T-helper 22 cell (primary cell): ENCODE measurements around the gene SLC6A8.
"Not testable (repeated sequence)": the region's sequence is repeated elsewhere in the genome, so short reads cannot be mapped to it uniquely, and the experiment has no call there.

ENCODE experiments used
- DNase-seq: peaks from one replicate; pipeline ENCODE4 v3.0.0-alpha.2; 2020; ENCODE audit warnings: low read depth

Gene SLC6A8

DNA sequence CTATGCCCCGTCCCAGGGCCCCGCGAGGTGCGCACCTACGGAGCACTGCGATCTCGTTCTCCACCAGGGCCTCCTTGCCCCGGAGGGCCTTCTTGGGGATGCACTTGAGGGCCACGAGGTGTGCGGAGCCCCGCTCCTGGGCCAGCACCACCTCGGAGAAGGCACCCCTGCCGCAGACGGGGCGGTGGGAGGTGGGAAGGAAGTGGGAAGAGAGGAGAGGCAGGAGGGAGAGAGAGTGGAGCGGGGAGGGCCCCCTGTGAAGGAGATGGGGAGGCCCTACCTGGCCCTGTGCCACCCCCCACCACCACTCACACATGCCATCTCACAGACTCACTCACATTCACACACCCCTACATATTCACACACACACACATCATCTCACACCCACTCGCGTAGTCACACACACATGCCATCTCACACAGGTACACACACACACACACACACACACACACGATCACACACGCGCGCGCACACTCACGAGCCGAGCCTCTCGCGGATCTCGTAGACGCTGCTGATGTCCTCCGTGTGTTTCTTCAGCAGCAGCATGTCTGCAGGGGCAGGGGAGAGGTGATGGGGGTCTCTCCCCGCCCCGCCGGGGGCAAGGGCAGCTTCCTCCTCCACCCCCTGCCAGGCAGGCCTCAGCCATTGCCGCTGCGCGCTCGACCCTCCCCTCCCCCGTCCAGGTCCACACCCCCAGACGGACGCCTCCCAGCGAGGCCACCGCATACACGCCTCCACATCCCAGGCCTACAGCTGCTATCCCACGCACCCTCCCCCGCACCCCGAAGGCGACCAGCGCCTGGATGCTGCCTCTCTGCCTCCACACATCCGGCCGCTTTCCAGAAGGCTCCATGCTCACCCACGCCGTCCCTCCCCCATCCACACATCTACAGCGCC is 14.9 kb upstream of the SLC6A8 start:
- no peak for DNase-seq

DNA sequence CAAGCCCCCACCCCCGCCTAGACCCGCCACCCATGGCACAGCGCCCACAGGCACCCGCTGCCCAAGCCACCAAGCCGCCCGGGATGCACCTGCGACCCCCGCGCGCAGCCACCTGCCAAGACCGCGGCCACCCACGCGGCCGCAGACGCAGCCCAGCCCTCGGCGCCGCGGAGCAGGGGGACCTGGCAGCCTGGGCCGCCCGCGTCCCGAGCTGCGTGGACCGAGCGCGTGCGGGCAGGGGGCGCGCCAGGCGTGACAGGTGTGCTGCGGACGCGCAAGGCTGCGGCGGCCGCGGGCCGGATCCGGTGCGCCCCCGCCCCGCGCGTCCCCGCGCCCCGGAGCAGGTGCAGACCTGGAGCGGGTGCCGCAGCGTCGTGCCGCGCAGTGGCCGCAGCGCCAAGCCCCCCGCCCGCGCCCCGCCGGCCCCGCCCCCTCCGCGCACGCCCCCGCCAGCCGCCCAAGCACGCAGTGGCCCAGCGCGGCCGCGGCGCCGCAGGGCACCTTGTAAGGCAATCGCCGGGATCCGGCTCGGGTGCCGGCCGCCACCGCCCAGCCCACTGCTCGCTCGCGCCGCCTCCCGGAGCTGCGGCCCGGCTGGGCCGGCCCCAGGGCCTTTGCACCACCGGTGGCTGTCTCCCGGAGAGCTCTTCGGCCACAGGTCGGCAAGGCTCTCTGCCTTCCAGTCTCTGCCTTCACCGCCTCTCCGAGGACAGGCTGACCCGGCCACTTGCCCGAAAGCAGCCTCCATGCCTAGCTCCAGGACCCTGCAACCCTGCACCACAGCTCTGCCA is 14.1 kb upstream of the SLC6A8 start, which contains the start of gene PNCK:
PNCK (minus strand) TSS at position 386 of the 791 bp plus-strand sequence. CDS start 737 bp downstream, outside the sequence.
- DNase-seq: no peak

DNA sequence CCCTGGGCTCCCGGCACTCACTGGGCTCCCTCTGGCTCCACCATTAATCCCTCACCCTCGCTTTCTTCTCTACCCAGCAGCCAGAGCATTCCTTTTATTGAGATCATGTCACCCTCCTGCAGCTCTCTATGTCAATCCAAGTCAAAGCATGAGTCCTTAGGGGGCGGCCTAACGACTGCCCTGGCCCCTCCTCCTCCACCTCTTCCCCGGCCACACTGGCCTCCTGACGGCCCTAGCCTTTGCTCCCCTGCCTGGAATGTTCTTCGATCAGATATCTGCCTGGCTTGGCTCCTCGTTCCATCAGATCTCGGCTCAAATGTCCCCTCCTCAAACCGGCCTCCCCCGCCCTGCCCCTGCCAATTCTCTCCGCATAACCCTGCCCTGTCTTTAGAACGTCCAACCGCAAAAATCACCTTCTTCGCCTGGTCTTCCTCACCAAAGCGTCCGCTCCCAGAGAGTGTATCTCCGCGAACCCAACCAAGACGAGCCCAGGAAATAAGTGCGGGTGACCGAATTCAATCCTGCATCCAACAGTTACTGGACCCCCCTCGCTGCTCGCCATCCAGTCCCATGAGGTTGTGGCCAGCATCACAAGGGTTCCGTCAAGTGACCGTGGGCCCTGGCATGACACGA is 13.4 kb upstream of the SLC6A8 start:
- DNase-seq: no peak

DNA sequence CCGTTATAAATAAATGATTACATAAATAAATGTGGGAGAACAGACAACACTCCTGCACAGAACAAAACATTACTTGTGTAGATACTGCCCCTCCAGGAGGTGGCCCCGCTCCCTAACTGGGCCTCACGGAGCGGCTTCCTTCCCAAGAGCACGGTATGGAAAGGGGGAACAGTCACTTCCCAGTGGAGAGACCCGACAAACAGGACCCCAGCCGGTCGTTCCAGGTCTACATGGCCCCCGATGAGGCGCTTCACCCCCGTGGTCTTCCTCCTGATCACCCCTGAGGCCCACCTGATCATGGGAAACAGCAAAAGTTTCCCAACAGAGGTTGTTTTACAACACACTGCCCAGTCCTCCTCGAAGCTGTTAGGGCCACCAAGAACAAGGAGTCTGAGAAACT is 6.6 kb upstream of the SLC6A8 start:
- DNase-seq: no peak

DNA sequence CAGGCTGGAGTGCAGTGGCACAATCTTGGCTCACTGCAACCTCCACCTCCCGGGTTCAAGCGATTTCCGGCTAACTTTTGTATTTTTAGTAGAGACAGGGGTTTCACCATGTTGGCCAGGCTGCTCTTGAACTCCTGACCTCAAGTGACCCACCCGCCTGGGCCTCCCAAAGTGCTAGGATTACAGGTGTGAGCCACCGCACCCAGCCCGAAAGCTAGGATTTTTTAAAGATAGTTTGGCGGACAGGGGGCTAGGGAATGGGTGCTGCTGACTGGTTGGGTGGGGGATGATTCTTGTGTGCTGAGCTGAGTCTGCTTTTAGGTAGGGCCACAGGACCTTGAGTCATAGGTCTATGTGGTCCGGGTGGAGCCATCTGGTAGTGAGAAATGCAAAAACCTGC is 4.2 kb upstream of the SLC6A8 start:
- DNase-seq: not testable (repeated sequence)

DNA sequence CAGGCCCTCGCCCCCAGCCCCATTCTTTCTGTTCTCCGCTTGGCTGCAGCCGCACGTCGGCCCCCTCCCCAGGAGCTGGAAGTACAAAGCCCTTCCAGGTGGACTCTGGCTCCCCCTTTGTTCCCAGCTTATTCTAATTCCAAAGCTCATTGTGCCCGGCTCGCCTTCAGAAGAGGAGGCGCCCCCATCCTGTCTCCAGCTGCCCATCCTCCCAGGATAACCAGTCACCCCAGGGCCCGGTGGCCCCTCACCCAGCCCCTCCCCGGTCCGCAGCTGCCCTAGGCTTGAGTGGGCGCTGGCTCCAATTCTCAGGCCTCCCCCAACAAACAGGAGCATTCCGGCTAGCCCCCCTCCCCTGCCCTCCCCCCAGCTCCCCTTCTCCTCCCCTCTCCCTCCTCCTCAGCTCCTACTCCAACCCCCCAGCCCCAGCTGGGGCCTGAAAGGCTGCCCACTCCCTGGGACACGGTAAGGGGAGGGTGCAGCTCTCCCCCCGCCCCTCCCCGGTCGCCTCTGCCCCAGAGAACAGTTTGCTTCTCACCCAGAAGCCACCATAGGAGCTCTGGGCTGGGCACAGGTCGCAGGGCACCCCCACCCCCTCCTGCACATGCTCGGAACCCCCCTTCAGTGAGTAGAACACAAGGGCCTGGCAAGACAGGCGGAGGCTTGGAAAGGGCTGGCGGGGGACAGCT is 3.1 kb upstream of the SLC6A8 start:
- no peak for DNase-seq

DNA sequence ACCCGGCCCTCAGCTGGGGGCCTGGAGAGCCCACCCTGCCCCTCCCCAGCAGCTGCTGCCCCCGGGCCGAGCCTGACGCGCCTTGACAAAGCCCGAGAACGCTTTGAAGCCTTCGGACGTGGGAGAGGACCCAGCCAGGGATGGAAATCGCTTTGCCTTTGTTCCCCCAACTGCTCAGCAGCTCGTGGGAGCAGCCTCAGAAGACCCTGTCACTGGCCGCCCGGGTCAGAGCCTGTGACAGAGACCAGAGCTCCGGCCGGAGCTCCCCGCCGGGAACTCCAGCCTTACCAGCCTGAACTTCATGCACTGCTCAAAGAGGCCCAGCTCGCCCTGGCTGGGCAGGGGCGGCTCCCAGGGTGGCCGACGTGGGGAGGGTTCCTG is 2.6 kb upstream of the SLC6A8 start:
- DNase-seq: no peak

DNA sequence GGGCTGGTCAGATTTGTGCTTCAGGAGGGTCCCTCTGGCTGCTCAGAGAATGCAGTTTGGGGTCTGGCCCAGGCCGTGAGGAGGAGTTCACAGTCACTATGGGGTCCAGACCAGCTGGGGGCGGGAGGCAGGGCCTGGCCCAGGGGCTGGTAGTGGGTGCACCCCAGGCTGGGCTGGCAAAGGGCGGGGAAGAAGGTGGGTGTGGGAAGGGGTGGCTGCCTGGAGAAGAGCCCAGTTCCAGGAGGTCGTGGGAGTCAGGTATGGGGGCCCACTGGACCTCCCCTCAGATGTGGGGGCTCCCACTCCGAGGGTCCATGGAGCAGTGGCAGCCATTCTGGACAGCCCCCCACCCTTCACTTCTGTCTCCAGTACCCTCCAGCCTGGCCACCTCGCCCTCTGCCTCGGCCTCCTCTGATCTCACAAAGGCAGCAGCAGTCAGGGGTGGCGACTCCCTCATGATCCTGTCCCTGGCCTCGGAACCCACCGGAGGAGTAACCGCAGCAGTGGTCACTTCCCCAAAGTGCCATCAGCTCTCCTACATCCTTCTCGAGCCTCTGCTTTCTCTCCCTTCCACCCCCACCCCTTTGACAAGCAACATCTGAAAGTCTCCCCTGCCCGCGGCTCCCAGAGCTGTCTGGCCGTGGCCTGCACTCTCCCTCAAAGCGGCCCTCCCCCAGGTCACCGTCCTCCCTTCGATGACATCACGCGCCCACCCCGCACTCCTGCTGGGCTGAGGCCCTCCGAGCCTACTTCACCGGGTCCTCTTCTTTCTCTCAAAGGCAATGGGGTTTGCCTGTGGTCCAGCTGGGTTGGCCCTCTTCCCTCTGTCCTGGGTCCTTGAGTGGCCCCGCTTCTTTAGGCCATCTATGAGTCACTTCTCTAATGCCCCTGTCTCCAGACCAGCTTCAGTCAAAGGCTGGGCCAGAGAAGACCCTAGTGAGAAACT is 1.7 kb upstream of the SLC6A8 start:
- DNase-seq: no peak

DNA sequence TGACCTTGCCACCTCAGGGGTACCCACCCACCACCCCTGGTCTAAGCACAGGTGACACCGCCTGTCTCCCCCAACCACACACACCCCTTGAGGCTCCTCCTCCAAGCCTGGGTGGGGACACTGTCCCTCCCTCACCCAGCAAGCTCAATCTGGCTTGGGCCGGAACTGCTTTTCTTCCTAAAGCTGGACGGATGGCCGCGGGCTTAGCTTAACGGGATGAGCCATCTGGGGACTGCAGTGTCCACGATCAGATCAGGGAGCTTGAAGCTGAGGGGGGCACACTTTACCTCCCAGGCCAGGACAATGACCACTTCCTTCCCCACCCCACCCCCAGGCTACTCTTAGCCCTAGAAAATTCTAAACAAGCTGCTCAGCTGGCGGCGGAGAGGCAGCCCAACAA is 1.0 kb upstream of the SLC6A8 start:
- DNase-seq: no peak

DNA sequence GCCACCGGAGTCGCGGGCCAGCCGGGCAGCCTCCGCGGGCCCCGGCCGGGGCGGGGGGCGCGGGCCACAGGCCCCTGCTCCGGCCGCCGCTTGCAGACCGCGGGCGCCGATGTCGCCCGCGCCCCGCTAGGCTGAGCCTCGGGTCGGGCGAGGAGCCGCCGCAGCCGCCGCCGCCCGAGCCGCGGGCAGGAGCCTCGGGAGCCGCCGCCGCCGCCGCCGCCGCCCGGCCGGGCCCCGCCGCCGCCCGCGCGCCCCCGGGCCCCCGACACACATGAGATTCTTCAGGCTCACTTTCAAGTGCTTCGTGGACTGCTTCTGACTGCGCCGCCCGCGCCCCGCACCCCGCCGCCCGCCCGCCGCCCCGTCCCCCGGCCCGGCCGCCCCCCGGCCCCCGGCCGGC is 345 bp downstream of the SLC6A8 start:
- DNase-seq: no peak

DNA sequence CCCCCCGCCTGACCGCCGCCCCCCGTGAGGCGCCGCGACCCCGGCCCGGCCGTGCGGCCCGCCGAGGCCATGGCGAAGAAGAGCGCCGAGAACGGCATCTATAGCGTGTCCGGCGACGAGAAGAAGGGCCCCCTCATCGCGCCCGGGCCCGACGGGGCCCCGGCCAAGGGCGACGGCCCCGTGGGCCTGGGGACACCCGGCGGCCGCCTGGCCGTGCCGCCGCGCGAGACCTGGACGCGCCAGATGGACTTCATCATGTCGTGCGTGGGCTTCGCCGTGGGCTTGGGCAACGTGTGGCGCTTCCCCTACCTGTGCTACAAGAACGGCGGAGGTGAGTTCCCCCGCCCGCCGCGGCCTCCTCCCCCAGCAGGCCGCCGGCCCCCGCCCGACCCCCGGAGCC is 780 bp downstream of the SLC6A8 start:
- DNase-seq: no peak

DNA sequence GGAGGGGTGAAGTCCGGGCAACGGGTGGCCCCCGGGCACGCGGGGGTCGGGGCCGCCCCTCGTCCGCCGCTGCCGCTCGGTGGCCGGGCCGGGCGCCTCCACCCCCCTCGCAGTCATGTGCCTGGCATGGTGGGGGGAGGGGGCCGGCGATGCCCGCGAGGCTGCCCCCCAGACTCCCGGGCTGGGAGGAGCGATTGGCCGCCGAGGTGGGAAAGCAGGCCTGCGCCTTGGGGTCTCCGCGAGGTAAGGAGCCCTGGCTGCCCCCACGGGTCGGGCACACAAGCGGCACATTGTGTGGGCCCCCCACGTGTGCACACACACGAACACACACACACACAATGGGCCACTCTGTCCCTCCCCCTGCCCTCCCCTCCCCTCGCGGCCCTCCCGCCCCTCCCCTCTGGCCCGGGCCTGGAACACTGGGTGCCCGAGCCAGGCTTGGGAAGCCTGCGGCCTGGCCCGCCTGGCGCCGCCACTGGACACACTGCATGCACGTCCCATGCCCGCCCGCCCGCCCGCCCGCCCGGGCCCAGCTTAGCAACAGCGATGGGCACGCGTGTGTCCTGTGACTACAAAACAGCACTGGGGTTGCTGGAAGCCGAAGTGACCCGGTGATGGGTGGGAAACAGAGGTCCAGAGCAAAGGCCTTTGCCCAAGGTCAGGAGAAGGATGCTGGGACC is 1.3 kb downstream of the SLC6A8 start:
- no peak for DNase-seq

DNA sequence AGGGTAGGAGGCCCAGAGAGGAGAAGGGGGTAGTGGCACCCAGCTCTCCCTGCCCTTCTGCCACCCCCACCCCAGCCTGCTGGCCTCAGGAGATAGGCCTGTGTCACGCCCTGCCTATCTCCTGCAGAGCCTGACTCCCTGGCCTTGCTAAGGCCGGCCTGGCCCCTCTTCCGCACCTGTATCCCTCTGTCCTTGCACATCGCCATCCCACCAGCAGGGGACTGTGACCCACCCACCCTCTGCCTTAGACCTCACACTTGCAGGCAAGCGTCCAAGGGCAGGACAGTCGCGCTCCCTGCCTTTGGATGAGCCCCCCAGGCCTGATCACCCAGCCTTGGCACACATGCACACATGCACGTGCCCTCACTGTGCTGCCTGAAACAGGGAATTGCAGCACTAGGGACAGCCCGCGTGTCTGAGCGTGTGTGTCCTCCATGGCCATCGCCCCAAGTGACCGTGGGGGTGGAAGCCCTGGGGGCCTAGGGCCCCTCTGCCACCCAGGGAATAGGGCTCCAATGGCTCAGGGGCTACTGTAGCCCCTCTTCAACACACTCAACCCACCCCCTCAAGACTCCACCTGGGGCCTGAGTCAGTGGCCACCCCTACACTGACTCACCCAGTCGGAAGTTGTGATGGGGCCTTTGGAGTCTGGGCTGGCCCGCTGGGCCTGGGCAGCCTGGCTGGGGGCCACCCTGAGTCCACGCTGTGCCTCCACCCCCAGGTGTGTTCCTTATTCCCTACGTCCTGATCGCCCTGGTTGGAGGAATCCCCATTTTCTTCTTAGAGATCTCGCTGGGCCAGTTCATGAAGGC is 2.1 kb downstream of the SLC6A8 start:
- DNase-seq: no peak

DNA sequence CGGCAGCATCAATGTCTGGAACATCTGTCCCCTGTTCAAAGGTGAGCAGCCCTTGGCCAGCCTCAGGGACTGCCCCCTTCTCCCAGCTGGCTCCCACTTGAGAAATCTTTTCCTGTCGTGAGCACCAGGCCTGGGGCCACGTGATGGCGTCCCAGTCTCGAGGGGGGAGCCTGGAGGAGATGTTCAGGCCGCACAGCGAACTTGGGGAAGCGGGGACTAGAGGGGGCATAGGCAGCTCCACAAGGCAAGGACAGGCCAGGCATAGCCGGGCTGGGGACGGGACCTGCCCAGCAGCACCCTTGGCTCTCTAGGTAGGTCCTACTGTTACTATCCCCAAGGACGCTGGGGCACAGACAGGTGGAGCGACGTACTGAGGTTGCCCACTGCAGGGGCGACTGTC is 2.7 kb downstream of the SLC6A8 start:
- DNase-seq: no peak

DNA sequence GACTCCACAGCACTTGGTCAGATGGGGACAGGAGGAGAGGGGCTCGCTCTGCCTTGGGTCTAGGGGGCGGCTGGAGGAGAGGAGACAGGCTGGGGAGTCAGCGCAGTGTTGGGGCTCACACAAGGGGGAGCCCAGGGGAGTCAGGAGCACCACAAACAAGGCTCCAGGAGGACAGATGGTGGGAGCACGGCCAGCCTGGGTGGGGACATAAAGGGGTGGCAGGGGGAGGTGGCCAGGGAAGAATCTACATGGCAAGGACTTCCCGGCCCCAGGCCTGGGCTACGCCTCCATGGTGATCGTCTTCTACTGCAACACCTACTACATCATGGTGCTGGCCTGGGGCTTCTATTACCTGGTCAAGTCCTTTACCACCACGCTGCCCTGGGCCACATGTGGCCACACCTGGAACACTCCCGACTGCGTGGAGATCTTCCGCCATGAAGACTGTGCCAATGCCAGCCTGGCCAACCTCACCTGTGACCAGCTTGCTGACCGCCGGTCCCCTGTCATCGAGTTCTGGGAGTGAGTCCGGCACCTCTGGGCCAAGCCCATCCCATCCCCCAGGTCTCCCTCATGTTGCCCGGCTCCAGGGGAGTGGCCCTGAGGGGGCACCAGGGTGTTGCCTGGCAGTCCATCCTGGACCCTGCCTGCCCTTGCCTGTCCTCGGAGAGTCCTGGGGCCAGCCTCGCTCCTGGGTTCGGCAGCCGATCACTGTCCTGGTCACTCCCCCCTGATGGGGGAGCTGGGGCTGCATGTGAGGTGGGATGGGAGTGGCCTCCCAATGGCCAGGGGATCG is 3.5 kb downstream of the SLC6A8 start:
- not testable (repeated sequence) for DNase-seq

DNA sequence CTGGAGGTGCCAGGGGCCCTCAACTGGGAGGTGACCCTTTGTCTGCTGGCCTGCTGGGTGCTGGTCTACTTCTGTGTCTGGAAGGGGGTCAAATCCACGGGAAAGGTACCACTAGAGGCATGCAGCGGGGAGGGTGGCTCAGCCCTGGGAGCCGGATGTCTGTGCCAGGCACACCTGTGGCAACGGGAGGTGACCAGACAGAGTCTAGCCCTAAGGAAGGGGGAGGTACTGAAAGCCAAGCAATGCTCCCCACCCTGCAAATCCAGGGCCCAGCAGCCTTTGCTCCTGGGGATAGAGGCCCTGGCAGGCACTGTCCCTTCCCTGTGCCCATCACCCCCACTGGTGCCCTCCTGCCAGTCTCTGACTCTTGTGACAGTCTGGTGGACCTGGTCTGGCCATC is 4.3 kb downstream of the SLC6A8 start:
- no peak for DNase-seq

DNA sequence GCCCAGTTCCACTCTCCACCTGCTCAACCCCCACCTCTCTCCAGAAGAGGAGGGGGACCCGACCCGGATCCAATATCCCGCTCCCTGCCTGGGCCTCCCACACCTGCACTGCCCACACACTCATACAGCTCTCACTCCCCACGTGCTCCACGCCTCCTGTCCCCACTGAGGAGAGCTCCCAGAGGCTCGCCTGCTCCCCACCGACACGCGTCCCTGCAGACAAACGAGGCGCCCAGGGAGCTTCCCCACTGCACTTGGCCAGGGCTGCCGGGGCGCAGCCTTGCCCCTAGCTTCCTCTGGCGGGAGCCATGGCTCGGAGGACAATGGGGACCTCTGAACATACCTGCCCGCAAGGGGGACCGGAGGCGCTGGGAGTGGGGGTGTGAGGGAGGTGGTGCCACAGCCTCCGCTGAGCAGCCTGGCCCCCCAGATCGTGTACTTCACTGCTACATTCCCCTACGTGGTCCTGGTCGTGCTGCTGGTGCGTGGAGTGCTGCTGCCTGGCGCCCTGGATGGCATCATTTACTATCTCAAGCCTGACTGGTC is 5.0 kb downstream of the SLC6A8 start:
- DNase-seq: no peak
